Upper lobe of left lung (tissue), 4 donors: ENCODE measurements around the gene NSMCE1.

Experiments used
- POLR2A ChIP-seq, 4 donors: fragments of 450-650 bp; IDR thresholded peaks; one replicate each; pipeline ENCODE4 v1.5.1; 2016 to 2017; ENCODE audit warnings: antibody characterized with exemption in 4 of 4, mild to moderate bottlenecking in 2 of 4
- POLR2AphosphoS5 ChIP-seq, 2 donors: sonication (generic); formaldehyde crosslinking; IDR thresholded peaks; one replicate each; pipeline ENCODE4 v1.5.1; 2017; ENCODE audit warnings: antibody characterized with exemption in 2 of 2

- no peak for TF ChIP-seq POLR2AphosphoS5 (IDR thresholded peaks at IDR 0.05)
- TF ChIP-seq POLR2A (IDR thresholded peaks at IDR 0.05) = no peak
Observed at GRCh38 chr16:27233731-27234130, 34.8 kb downstream of the NSMCE1 start.
